H9 (cell line): ENCODE results near the gene ANP32E. TPM values are rescaled to one million over a fixed set of nuclear protein-coding genes. Genes with fewer than 3 reads are reported as not detected.

Experiments
- DNase-seq: peaks from one replicate; pipeline ENCODE4 v3.0.0-alpha.2; 2017
- H2AFZ ChIP-seq: one replicate; pipeline ENCODE4 v1.6.1; 2013; ENCODE audit warnings: mild to moderate bottlenecking, low read length, control low read depth, moderate library complexity
- H2AK5ac ChIP-seq: 2 replicates; pipeline ENCODE4 v1.6.1; 2013; ENCODE audit warnings: low read length, control low read depth, mixed read lengths; ENCODE audit not compliant: insufficient read length
- H2BK120ac ChIP-seq: one replicate; pipeline ENCODE4 v1.6.1; 2013; ENCODE audit warnings: low read depth, mild to moderate bottlenecking, low read length, control low read depth, inconsistent platforms; ENCODE audit not compliant: poor library complexity, severe bottlenecking
- H2BK12ac ChIP-seq: 2 replicates; pipeline ENCODE4 v1.6.1; 2013; ENCODE audit warnings: low read length, control low read depth, mixed read lengths, low read depth; ENCODE audit not compliant: insufficient read length
- H2BK15ac ChIP-seq: 2 replicates; pipeline ENCODE4 v1.6.1; 2013; ENCODE audit warnings: low read depth, low read length, control low read depth
- H2BK20ac ChIP-seq: one replicate; pipeline ENCODE4 v1.6.1; 2013; ENCODE audit warnings: low read depth, mild to moderate bottlenecking, low read length, control low read depth, inconsistent platforms; ENCODE audit not compliant: poor library complexity, severe bottlenecking
- H2BK5ac ChIP-seq: 2 replicates; pipeline ENCODE4 v1.6.1; 2013; ENCODE audit warnings: low read length, control low read depth, mixed read lengths; ENCODE audit not compliant: insufficient read length
- H3K14ac ChIP-seq: 2 replicates; pipeline ENCODE4 v1.6.1; 2013; ENCODE audit warnings: low read length, control low read depth; ENCODE audit not compliant: insufficient read depth
- H3K18ac ChIP-seq: 2 replicates; pipeline ENCODE4 v1.6.1; 2013; ENCODE audit warnings: low read depth, mild to moderate bottlenecking, mixed read lengths, low read length, control low read depth; ENCODE audit not compliant: insufficient read length
- H3K23ac ChIP-seq: 2 replicates; pipeline ENCODE4 v1.6.1; 2013; ENCODE audit warnings: low read length, control low read depth, mixed read lengths, low read depth; ENCODE audit not compliant: insufficient read length
- H3K23me2 ChIP-seq: 2 replicates; pipeline ENCODE4 v1.6.1; 2013; ENCODE audit warnings: low read depth, mild to moderate bottlenecking, mixed read lengths, low read length, control low read depth; ENCODE audit not compliant: insufficient read length, poor library complexity, severe bottlenecking
- H3K27ac ChIP-seq: 2 replicates; pipeline ENCODE4 v1.5.1; 2013; ENCODE audit warnings: low read length, control low read depth, mixed read lengths, low read depth; ENCODE audit not compliant: insufficient read length
- H3K27me3 ChIP-seq: 2 replicates; pipeline ENCODE4 v1.6.1; 2013; ENCODE audit warnings: low read length, control low read depth, inconsistent platforms; ENCODE audit not compliant: insufficient read depth
- H3K4ac ChIP-seq: 2 replicates; pipeline ENCODE4 v1.6.1; 2013; ENCODE audit warnings: low read depth, mild to moderate bottlenecking, control low read depth, inconsistent platforms, low read length, moderate library complexity
- H3K4me1 ChIP-seq: 2 replicates; pipeline ENCODE4 v1.6.1; 2013; ENCODE audit warnings: low read length, control low read depth, inconsistent platforms; ENCODE audit not compliant: insufficient read depth
- H3K4me2 ChIP-seq: 2 replicates; pipeline ENCODE4 v1.6.1; 2013; ENCODE audit warnings: low read length, control low read depth, mixed read lengths; ENCODE audit not compliant: insufficient read length, insufficient read depth
- H3K56ac ChIP-seq: 2 replicates; pipeline ENCODE4 v1.6.1; 2013; ENCODE audit warnings: low read depth, mild to moderate bottlenecking, mixed read lengths, low read length, control low read depth; ENCODE audit not compliant: insufficient read length
- H3K79me1 ChIP-seq: 2 replicates; pipeline ENCODE4 v1.6.1; 2013; ENCODE audit warnings: low read depth, mild to moderate bottlenecking, moderate library complexity, low read length, control low read depth, inconsistent platforms; ENCODE audit not compliant: insufficient read depth, poor library complexity, severe bottlenecking
- H3K79me2 ChIP-seq: 2 replicates; pipeline ENCODE4 v1.6.1; 2013; ENCODE audit warnings: low read length, control low read depth, inconsistent platforms; ENCODE audit not compliant: insufficient read depth
- H3K9ac ChIP-seq: 2 replicates; pipeline ENCODE4 v1.6.1; 2013; ENCODE audit warnings: low read length, control low read depth, mixed read lengths; ENCODE audit not compliant: insufficient read length; ENCODE audit errors: extremely low read depth
- H3K9me3 ChIP-seq: one replicate; pipeline ENCODE4 v1.6.1; 2013; ENCODE audit warnings: low read depth, low read length, inconsistent platforms; ENCODE audit not compliant: control insufficient read depth
- H3T11ph ChIP-seq: one replicate; pipeline ENCODE4 v1.6.1; 2013; ENCODE audit warnings: mild to moderate bottlenecking, low read length, control low read depth, inconsistent platforms
- H4K20me1 ChIP-seq: one replicate; pipeline ENCODE4 v1.6.1; 2013; ENCODE audit not compliant: control insufficient read depth, insufficient read length, insufficient read depth
- H4K5ac ChIP-seq: 2 replicates; pipeline ENCODE4 v1.6.1; 2013; ENCODE audit warnings: low read depth, mild to moderate bottlenecking, mixed read lengths, low read length, control low read depth; ENCODE audit not compliant: insufficient read length
- H4K8ac ChIP-seq: replicated peaks from 2 replicates; pipeline ENCODE4 v1.6.1; 2013; ENCODE audit warnings: low read length, control low read depth, mixed read lengths, low read depth; ENCODE audit not compliant: insufficient read length
- H4K91ac ChIP-seq: 2 replicates; pipeline ENCODE4 v1.6.1; 2013; ENCODE audit warnings: low read depth, mild to moderate bottlenecking, moderate library complexity, mixed read lengths, low read length, control low read depth; ENCODE audit not compliant: insufficient read length
- H3K27ac Mint-ChIP-seq, 3 experiments: 2 replicates in 2 of 3; 3 replicates in 1 of 3; pipeline ENCODE4 v1.8.0; 2020 to 2021; ENCODE audit warnings: mixed read lengths in 3 of 3, mild to moderate bottlenecking in 1 of 3, moderate library complexity in 1 of 3
- H3K27me3 Mint-ChIP-seq: 2 replicates; pipeline ENCODE4 v1.8.0; 2021; ENCODE audit warnings: low read depth, mild to moderate bottlenecking, moderate library complexity, mixed read lengths
- H3K36me3 Mint-ChIP-seq, 3 experiments: 2 replicates in 2 of 3; 3 replicates in 1 of 3; pipeline ENCODE4 v1.8.0; 2020 to 2021; ENCODE audit warnings: low read depth in 3 of 3, mixed read lengths in 3 of 3; ENCODE audit not compliant: insufficient read depth in 1 of 3
- H3K4me1 Mint-ChIP-seq, 2 experiments: 2 replicates each; pipeline ENCODE4 v1.8.0; 2020; ENCODE audit warnings: mixed read lengths in 2 of 2
- H3K4me3 Mint-ChIP-seq, 2 experiments: 2 replicates in 1 of 2; 3 replicates in 1 of 2; pipeline ENCODE4 v1.8.0; 2020 to 2021; ENCODE audit warnings: mild to moderate bottlenecking in 2 of 2, mixed read lengths in 2 of 2, moderate library complexity in 1 of 2
- H3K9me3 Mint-ChIP-seq, 2 experiments: 2 replicates in 1 of 2; 3 replicates in 1 of 2; pipeline ENCODE4 v1.8.0; 2020; ENCODE audit warnings: mild to moderate bottlenecking in 2 of 2, mixed read lengths in 2 of 2, moderate library complexity in 1 of 2
- WGBS: extraction: QIAGEN DNeasy Blood & Tissue Kit; methylation state at CpG from one replicate; pipeline ENCODE4 v1.1.7; 2013; ENCODE audit warnings: missing lambda C conversion rate, low lambda C conversion rate, mixed read lengths; ENCODE audit not compliant: insufficient read length; ENCODE audit errors: extremely low coverage; 5-methylcytosine and 5-hydroxymethylcytosine counted together
- total RNA-seq: library from RNA; stranded (reverse); gene quantifications from 2 replicates; pipeline ENCODE4 v1.2.1, GENCODE V29; 2021
- TF ChIP-seq, protein P1 (sequence below): fragments of 200-600 bp; sonication (generic); conservative IDR thresholded peaks from 3 replicates; pipeline ENCODE4 v1.8.0; 2021; ENCODE audit warnings: antibody characterized with exemption, mild to moderate bottlenecking

ANP32E gene
- total RNA-seq, 1 experiment from 2014 or later = 106 TPM

DNA sequence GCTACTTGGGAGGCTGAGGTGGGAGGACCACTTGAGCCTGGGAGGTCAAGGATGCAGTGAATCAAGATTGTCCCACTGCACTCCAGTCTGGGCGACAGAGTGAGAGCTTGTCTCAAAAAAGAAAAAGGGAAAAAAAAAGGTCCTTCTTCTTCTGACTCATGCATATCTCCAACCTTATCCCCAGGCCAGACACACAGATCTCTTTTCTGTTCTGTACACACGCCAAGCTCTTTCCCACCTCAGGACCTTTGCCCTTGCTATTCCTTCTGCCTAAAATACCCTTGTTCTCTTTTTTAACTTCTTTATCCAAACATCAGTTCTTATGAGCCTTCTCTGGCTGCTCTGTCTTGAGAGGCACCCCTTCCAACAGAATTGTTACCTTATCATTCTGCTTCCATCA, 64.1 kb downstream of the ANP32E start:
- Histone ChIP-seq H3T11ph (no peak overlapping the region), H2AFZ (no peak overlapping the region), H3K14ac (no peak overlapping the region), H3K4me1 (no peaks in the 10 kb centered on the region), H3K27me3 (no peaks in the 10 kb centered on the region), H2BK5ac (no peak overlapping the region), H4K91ac (no peak overlapping the region), H2BK120ac (no peak overlapping the region), H3K56ac (no peak overlapping the region), H3K23ac (no peak overlapping the region), H4K5ac (no peak overlapping the region), H3K79me2 (no peaks in the 10 kb centered on the region), H2BK20ac (no peak overlapping the region), H3K9ac (peak overlapping the region; percentile 3), H2BK12ac (no peak overlapping the region), H3K4ac (no peak overlapping the region), H3K23me2 (no peaks in the 10 kb centered on the region), H2BK15ac (no peak overlapping the region), H2AK5ac (no peak overlapping the region), H3K18ac (no peak overlapping the region), H3K27ac (no peak overlapping the region), H3K4me2 (no peak overlapping the region), H4K8ac (no peak overlapping the region), H4K20me1 (no peaks in the 10 kb centered on the region), H3K79me1 (no peaks in the 10 kb centered on the region), H3K9me3 (no peaks in the 10 kb centered on the region)
- Mint-ChIP-seq H3K27me3 (no peaks in the 10 kb centered on the region; the same call in 1 of the 2 replicates), H3K9me3 (no peaks in the 10 kb centered on the region), H3K36me3 (no peaks in the 10 kb centered on the region), H3K4me3 (no peak overlapping the region), H3K4me1 (no peaks in the 10 kb centered on the region), H3K27ac (no peak overlapping the region)
- no CpG with 5 or more reads among the region's 2 CpGs for WGBS
- TF ChIP-seq, protein P1, sequence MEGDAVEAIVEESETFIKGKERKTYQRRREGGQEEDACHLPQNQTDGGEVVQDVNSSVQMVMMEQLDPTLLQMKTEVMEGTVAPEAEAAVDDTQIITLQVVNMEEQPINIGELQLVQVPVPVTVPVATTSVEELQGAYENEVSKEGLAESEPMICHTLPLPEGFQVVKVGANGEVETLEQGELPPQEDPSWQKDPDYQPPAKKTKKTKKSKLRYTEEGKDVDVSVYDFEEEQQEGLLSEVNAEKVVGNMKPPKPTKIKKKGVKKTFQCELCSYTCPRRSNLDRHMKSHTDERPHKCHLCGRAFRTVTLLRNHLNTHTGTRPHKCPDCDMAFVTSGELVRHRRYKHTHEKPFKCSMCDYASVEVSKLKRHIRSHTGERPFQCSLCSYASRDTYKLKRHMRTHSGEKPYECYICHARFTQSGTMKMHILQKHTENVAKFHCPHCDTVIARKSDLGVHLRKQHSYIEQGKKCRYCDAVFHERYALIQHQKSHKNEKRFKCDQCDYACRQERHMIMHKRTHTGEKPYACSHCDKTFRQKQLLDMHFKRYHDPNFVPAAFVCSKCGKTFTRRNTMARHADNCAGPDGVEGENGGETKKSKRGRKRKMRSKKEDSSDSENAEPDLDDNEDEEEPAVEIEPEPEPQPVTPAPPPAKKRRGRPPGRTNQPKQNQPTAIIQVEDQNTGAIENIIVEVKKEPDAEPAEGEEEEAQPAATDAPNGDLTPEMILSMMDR = no peak
- DNase-seq = no peak
